Spinal cord (tissue), 10 donors: ENCODE results near the gene ST8SIA2. TPM values are rescaled to one million over a fixed set of nuclear protein-coding genes. Genes with fewer than 3 reads are reported as not detected.
A peak's percentile ranks its signal among the peaks of the same experiment; 100 is the strongest.

Experiments
- DNase-seq, 6 donors: peaks; one replicate each; pipeline versions ENCODE4 v3.0.0 to v3.0.0-alpha.2; 2013 to 2015; ENCODE audit warnings: low spot score in 6 of 6, low read depth in 4 of 6
- H3K27ac ChIP-seq: one replicate; pipeline ENCODE4 v1.5.1; 2013; ENCODE audit warnings: low read depth, low read length, control low read depth
- H3K27me3 ChIP-seq: one replicate; pipeline ENCODE4 v1.6.1; 2013; ENCODE audit warnings: low read length; ENCODE audit not compliant: control insufficient read depth, insufficient read depth
- H3K36me3 ChIP-seq: one replicate; pipeline ENCODE4 v1.6.1; 2013; ENCODE audit warnings: low read length; ENCODE audit not compliant: control insufficient read depth, insufficient read depth
- H3K4me1 ChIP-seq: one replicate; pipeline ENCODE4 v1.6.1; 2013; ENCODE audit warnings: low read length; ENCODE audit not compliant: control insufficient read depth, insufficient read depth
- H3K4me3 ChIP-seq: one replicate; pipeline ENCODE4 v1.5.1; 2013; ENCODE audit warnings: low read depth, low read length, control low read depth
- H3K9me3 ChIP-seq: one replicate; pipeline ENCODE4 v1.6.1; 2013; ENCODE audit warnings: low read length; ENCODE audit not compliant: control insufficient read depth, insufficient read depth
- WGBS: methylation state at CpG from one replicate; pipeline ENCODE4 v1.1.5; 2013; ENCODE audit warnings: missing lambda C conversion rate; ENCODE audit not compliant: insufficient coverage; 5-methylcytosine and 5-hydroxymethylcytosine counted together
- polyA plus RNA-seq, 2 donors: library from polyadenylated mRNA; unstranded; fragments of 120-200 nt; gene quantifications; one replicate each; pipeline ENCODE4 v1.2.1, GENCODE V29; 2013; ENCODE audit not compliant: insufficient read length in 2 of 2
- total RNA-seq, 2 donors: library from RNA; depleted of rRNA in 1 of 2; stranded (reverse); fragments of 120-200 nt in 1 of 2; fragments of >200 nt in 1 of 2; gene quantifications; one replicate each; pipeline versions ENCODE4 v1.2.3 to v1.2.4, GENCODE V29; 2013 to 2014
- donor health status: healthy.

Gene ST8SIA2
- total and polyA plus RNA-seq, 4 donors, result 8.5 to 26.7 (median 16.5) TPM

DNA sequence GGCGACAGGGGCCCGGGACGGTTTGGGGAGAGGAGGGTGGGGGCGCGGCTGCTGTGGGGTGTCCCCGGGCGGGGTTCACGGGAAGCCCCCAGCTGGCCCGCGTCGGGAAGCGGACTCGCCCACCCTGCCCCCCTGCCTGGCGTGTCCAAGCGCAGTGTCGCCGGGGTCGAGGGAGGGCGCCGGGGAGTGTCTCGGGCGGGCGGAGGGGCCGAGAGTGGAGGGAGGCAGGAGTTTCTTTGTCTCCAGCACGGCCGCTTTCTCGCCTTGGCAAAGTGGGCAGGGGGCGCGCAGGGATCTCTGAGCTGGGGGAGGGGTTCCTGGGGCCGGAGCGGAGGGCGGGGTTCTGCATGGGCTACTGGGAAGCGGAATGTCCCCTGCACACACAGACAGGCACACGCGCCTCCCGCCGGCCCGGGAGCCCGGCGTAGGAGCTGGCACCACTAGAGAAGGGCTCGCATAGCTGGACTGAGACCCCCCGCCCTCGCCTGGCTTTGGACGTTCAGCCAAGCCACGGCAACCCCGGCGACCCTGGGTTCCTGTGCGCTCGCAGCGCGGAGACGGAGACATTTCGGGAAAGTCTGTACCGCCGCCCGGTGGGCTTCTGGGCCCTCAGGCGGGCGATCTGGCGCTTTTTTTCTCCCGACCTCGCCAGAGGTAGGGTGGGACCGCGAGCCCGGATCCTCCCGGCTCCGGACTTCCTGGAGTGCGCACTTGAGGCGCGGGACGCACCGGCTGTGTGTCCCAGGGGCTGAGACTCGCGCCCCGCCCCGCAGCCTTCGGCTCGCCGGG, 822 bp downstream of the ST8SIA2 start:
- Histone ChIP-seq H3K36me3 (no peaks in the 10 kb centered on the region), H3K4me3 (peak overlapping the region; percentile 61), H3K27ac (no peak overlapping the region), H3K9me3 (no peaks in the 10 kb centered on the region), H3K27me3 (peaks cover 20% of the 10 kb centered on the region), H3K4me1 (peaks cover 42% of the 10 kb centered on the region)
- WGBS, result under 1% methylated on average over 78 of the region's 78 CpGs
- peak; percentile 27 to 92 (median 38) for DNase-seq

DNA sequence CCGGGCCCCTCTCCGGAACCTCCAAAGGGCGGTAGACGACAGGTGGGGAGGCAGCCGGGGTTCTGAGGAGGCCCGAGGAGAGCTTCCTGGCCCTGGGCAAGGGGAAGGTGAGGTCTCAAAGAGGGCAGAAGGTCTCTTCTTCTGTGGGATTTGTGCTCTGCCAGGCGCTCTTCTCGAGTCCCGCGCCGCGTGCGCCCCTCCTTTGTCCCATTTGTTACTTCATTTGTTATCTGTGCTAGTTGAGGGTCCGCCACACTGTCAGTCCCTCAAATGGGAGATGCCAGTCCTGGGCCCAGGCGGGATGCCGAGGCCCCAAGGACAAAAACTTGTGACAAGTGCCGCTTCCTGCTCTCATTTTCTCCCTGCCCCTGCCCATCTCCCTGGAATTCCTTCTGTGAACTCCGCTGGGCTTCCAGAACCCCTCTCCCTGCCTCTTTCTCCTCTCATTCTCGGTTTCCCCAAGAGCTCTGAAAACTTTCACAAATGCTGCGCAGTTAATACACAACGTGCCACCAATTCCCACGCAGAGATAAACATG, 1.5 kb downstream of the ST8SIA2 start:
- Histone ChIP-seq H3K36me3 (no peaks in the 10 kb centered on the region), H3K27ac (no peak overlapping the region), H3K27me3 (peaks cover 20% of the 10 kb centered on the region), H3K4me1 (peaks cover 42% of the 10 kb centered on the region), H3K9me3 (no peaks in the 10 kb centered on the region), H3K4me3 (peak overlapping the region; percentile 61)
- WGBS, result 11% methylated on average over 18 of the region's 22 CpGs
- DNase-seq, result peak in 2 of 6 donors; percentile 55 to 57

DNA sequence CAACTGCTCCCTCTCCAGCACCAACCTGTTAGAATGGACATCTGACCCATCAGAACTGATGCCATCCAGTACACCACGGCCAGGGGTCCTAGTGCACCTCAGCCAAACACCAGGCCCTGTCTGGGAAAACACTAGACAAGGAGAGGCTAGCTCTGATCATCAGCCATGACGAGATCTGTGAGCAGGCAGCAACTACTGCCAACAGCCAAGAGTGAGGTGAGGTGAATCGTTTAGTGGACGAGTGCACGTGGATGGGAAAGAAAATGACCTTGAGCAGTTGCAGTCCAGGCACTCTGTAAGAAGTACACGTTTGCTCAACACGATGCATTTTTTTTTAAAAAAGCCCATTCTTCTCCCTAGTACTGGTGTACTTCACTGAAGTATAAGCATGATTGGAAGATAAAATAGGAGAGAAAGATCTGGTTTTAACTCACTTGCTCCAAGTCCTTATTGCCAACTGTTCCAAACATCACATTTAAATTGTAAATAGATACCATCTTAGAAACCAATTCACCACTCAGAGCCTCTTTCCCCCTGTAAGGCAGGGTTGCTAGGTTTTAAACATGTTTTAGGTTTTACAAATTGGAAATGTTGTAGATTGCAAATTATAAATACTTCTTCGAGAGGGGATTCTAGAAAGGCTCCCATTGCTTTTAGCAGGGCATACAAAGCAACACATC, 5.7 kb downstream of the ST8SIA2 start:
- 54% methylated on average over 5 of the region's 8 CpGs for WGBS
- no peaks in the 10 kb centered on the region for H3K9me3 ChIP-seq
- peaks cover 5% of the 10 kb centered on the region for H3K36me3 ChIP-seq
- peaks cover 30% of the 10 kb centered on the region for H3K4me1 ChIP-seq
- H3K27me3 ChIP-seq, result peaks cover 6% of the 10 kb centered on the region
- no peak overlapping the region for H3K27ac ChIP-seq
- DNase-seq, result peak in 2 of 6 donors; percentile 23 to 52
- H3K4me3 ChIP-seq, result no peak overlapping the region

DNA sequence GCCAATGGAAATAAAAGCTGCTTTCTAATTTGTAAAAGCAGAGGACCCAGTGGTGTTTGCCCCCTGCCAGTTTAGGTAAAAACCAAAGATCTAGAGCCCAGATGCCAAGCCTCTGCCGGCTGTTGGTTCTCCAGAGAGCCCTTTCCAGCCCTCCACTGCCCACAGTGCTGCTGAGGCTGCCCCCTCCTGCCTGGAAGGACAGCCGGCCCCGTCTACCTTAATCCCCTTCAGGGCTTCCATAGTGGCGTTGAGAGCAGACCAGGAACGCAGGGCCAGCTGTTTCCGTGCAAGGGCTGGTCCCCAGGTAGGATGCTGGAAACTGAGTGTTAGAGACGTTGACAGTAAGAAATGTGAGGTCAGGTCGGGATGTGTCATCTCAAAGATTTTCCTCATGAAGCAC, 6.9 kb downstream of the ST8SIA2 start:
- WGBS, result 94% methylated on average over 6 of the region's 8 CpGs
- Histone ChIP-seq H3K27me3 (no peaks in the 10 kb centered on the region), H3K9me3 (no peaks in the 10 kb centered on the region), H3K4me3 (no peak overlapping the region), H3K36me3 (peaks cover 5% of the 10 kb centered on the region), H3K27ac (no peak overlapping the region), H3K4me1 (peaks cover 18% of the 10 kb centered on the region)
- DNase-seq, result no peak

DNA sequence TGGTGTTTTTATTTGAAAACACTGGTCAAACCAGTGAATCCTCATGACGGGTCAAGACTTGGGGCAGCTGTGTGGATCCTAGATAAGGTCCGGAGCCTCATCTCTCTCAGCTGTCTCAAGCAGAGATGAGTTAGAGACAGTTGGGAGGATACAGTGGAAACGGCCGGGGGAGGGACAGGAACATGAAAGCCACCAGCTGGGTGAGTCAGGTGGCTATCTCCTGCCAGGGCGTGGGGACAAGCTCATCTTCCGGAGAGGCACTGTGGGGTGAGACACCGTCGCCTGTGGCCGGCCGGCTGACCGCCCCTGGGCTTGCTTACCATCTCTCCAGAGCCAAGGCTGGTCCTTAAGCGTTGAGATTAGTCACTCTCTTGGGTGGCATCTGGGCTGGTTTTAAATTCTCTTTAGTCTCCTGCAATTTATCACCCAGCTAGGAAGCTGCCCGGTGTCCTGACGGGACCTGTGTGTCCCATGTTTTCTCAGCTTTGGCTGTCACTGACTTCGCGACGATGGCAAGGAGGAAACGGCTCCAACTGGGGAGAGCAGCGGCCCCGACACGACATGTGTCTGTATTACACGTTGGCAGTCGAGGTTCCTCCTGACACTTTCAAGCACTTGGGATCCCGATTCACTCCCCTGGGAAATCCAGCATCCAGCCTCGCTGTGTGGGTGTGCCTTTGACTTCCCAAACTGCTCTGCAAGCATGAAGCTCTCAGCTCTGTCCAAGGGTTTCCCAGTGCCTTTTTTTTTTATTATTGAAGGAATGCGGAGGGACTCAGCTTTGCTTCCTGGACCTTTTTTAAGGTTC, 7.5 kb downstream of the ST8SIA2 start:
- Histone ChIP-seq H3K36me3 (peaks cover 5% of the 10 kb centered on the region), H3K27ac (no peak overlapping the region), H3K4me3 (no peak overlapping the region), H3K4me1 (peaks cover 12% of the 10 kb centered on the region), H3K27me3 (no peaks in the 10 kb centered on the region), H3K9me3 (no peaks in the 10 kb centered on the region)
- 67% methylated on average over 23 of the region's 26 CpGs for WGBS
- DNase-seq, result peak in 1 of 6 donors; percentile 27

DNA sequence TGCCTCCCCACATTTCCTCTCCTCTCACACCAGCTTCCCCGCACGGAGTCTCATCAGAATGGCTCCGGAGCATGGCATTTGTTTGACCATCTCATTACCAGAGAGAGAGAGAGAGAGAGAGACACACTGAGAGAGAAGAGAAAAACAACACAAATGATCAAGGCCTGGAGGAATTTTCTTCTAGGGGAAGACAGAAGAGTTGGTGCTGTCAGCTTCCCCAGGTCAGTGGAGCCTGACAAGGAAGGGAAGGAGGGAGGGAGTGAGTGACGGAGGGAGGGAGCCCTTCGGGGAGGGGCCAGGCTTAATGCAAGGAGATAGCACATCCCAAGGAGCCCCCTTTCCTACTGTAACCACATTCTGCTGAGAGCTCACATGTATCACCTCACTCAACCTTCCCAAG, 9.1 kb downstream of the ST8SIA2 start:
- H3K27ac ChIP-seq, result no peak overlapping the region
- H3K4me1 ChIP-seq, result peaks cover 10% of the 10 kb centered on the region
- H3K36me3 ChIP-seq, result peaks cover 5% of the 10 kb centered on the region
- no peaks in the 10 kb centered on the region for H3K27me3 ChIP-seq
- no peak overlapping the region for H3K4me3 ChIP-seq
- no peaks in the 10 kb centered on the region for H3K9me3 ChIP-seq
- no peak for DNase-seq
- no CpG with 5 or more reads among the region's 5 CpGs for WGBS

DNA sequence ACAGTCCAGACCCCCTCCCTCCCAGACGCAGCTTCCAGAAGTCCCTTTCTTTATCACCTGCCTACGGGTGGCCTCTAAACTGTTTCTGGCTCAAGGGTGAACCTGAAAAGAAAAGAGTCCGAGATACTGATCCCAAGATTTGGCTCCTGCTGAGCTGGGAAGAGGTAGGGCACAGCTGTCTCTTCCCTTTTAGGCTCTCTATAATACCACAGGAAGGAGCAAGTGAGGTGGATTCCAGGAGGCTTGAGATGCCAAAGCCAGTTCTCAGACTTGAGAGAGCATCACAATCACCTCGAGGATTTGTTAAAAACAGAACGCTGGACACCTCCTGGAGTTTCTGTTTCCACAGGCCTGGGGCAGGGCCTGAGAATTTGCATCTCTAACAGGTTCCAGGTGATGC, 12.3 kb downstream of the ST8SIA2 start:
- peaks cover 10% of the 10 kb centered on the region for H3K4me1 ChIP-seq
- WGBS, result 85% methylated on average over 2 of the region's 5 CpGs
- H3K4me3 ChIP-seq, result no peak overlapping the region
- H3K9me3 ChIP-seq, result no peaks in the 10 kb centered on the region
- H3K27ac ChIP-seq, result no peak overlapping the region
- no peaks in the 10 kb centered on the region for H3K27me3 ChIP-seq
- H3K36me3 ChIP-seq, result peaks cover 5% of the 10 kb centered on the region
- DNase-seq, result no peak

DNA sequence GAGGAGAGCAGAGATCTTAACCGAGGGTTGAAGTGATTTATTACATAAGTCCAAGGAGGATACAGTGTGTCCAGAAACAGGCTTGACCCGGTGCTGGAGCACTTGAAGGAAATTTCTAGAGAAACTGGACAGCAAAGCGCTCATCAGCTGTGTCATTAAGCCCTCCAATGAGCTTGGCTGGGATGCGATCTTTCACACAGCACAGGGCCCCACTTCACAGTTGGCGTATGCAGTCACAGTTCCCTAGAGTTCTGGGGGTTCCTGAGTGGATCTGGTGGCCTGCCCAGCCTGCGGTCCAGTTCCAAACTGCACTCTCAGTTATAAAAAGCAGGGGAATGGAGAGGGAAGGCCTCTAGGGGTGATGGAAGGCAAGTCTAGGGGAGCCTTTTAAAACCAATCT, 13.6 kb downstream of the ST8SIA2 start:
- peak in 2 of 6 donors; percentile 11 to 20 for DNase-seq
- no peak overlapping the region for H3K27ac ChIP-seq

DNA sequence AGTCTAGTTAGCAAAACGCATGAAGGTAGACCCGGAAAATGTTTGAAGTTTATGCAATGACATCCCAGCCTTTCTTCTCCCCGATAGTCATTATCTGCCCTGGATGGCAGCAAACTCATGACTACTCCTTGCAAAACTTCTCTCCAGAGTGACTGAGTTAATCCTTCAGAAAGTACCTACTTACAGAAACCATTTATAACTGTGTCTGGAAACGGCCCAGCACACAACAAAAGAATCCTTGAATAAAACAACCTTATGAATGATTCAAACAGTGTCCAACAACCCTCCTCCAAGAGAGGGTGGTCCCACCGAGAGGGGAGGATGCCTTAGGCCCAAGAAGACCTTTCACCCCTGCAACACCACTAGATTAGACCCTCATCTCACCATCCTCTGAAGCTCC, 14.2 kb downstream of the ST8SIA2 start:
- WGBS, result 38% methylated on average over 5 of the region's 5 CpGs
- Histone ChIP-seq H3K4me3 (no peak overlapping the region), H3K36me3 (peaks cover under 1% of the 10 kb centered on the region), H3K9me3 (no peaks in the 10 kb centered on the region), H3K27ac (no peak overlapping the region), H3K4me1 (peaks cover 4% of the 10 kb centered on the region), H3K27me3 (no peaks in the 10 kb centered on the region)
- peak in 2 of 6 donors; percentile 57 to 58 for DNase-seq

More for the DNA sequence above, 13.6 kb downstream of the ST8SIA2 start:
- 71% methylated on average over 5 of the region's 6 CpGs for WGBS
- Histone ChIP-seq H3K36me3 (peaks cover 2% of the 10 kb centered on the region), H3K4me3 (no peak overlapping the region), H3K4me1 (peaks cover 4% of the 10 kb centered on the region), H3K27me3 (no peaks in the 10 kb centered on the region), H3K9me3 (no peaks in the 10 kb centered on the region)
